HepG2 (cell line): Measurements from ENCODE around the gene EEF2. TPM values are rescaled to one million over a fixed set of nuclear protein-coding genes. Genes with fewer than 3 reads are reported as not detected.

ENCODE experiments used
- CENPT ChIP-seq: sonication (generic); formaldehyde crosslinking; IDR thresholded peaks from 2 replicates; pipeline ENCODE4 v1.8.0; 2022; ENCODE audit warnings: low read depth, mild to moderate bottlenecking, moderate library complexity, missing genetic modification reagents
- DMAP1 ChIP-seq: IDR thresholded peaks from 2 replicates; pipeline ENCODE4 v1.6.1; 2016
- GLI4 ChIP-seq: sonication (generic); formaldehyde crosslinking; IDR thresholded peaks from 2 replicates; pipeline ENCODE4 v1.5.1; 2020; ENCODE audit warnings: missing genetic modification reagents, mild to moderate bottlenecking, moderate library complexity, borderline replicate concordance
- IRF1 ChIP-seq: sonication (generic); formaldehyde crosslinking; IDR thresholded peaks from 2 replicates; pipeline ENCODE4 v1.4.0; 2020; ENCODE audit warnings: low read depth, mild to moderate bottlenecking, missing genetic modification reagents
- JARID2 ChIP-seq: sonication (generic); formaldehyde crosslinking; IDR thresholded peaks from 2 replicates; pipeline ENCODE4 v1.8.1; 2023; ENCODE audit warnings: missing genetic modification reagents, inconsistent platforms; ENCODE audit not compliant: insufficient replicate concordance
- TRAFD1 ChIP-seq: sonication (generic); formaldehyde crosslinking; IDR thresholded peaks from 2 replicates; pipeline ENCODE4 v1.5.1; 2020; ENCODE audit warnings: missing genetic modification reagents, mild to moderate bottlenecking, borderline replicate concordance
- ZKSCAN1 ChIP-seq: fragments of 150-350 bp; IDR thresholded peaks from 2 replicates; pipeline ENCODE4 v1.6.1; 2014; ENCODE audit warnings: low read length
- ZNF121 ChIP-seq: sonication (generic); formaldehyde crosslinking; IDR thresholded peaks from 2 replicates; pipeline ENCODE4 v1.5.0; 2020; ENCODE audit warnings: mild to moderate bottlenecking, missing genetic modification reagents
- ZNF317 ChIP-seq: sonication (generic); formaldehyde crosslinking; IDR thresholded peaks from 2 replicates; pipeline ENCODE4 v1.5.0; 2020; ENCODE audit warnings: mild to moderate bottlenecking, missing genetic modification reagents
- ZNF431 ChIP-seq: sonication (generic); formaldehyde crosslinking; IDR thresholded peaks from 2 replicates; pipeline ENCODE4 v1.9.0; 2022; ENCODE audit warnings: missing genetic modification reagents, low read depth, mild to moderate bottlenecking, borderline replicate concordance
- ZNF570 ChIP-seq: sonication (generic); formaldehyde crosslinking; IDR thresholded peaks from 2 replicates; pipeline ENCODE4 v1.4.0; 2020; ENCODE audit warnings: mild to moderate bottlenecking, missing genetic modification reagents, borderline replicate concordance
- ZNF572 ChIP-seq: sonication (generic); formaldehyde crosslinking; IDR thresholded peaks from 2 replicates; pipeline ENCODE4 v1.5.1; 2020; ENCODE audit warnings: mild to moderate bottlenecking, missing genetic modification reagents
- ZNF580 ChIP-seq: IDR thresholded peaks from 2 replicates; pipeline ENCODE4 v1.6.1; 2016; ENCODE audit warnings: low read depth, borderline replicate concordance
- polyA plus RNA-seq, 8 experiments: library from polyadenylated mRNA; depleted of rRNA in 3 of 8; stranded (reverse) in 7 of 8; unstranded in 1 of 8; fragments of >200 nt; fragmentation: Illumina TruSeq in 4 of 8; extraction: Trizol in 4 of 8; gene quantifications; 2 replicates each; pipeline versions ENCODE4 v1.2.1 to v1.2.3, GENCODE V29; 2011 to 2016; ENCODE audit warnings: low read depth in 4 of 8, missing spikeins in 1 of 8, mixed read lengths in 1 of 8; ENCODE audit not compliant: insufficient read depth in 1 of 8
- total RNA-seq, 5 experiments: library from RNA; depleted of rRNA; stranded (reverse); fragments of >200 nt; fragmentation: Illumina TruSeq; extraction: Trizol; gene quantifications; 2 replicates each; pipeline ENCODE4 v1.2.3, GENCODE V29; 2016; ENCODE audit warnings: low read depth in 1 of 5
- TF ChIP-seq, protein P1 (sequence below): sonication (generic); formaldehyde crosslinking; IDR thresholded peaks from 2 replicates; pipeline ENCODE4 v1.4.0; 2020; ENCODE audit warnings: missing genetic modification reagents, low read depth, mild to moderate bottlenecking, borderline replicate concordance
- TF ChIP-seq, protein P2 (sequence below): sonication (generic); formaldehyde crosslinking; IDR thresholded peaks from 2 replicates; pipeline ENCODE4 v1.4.0; 2020; ENCODE audit warnings: mild to moderate bottlenecking, missing genetic modification reagents
- TF ChIP-seq, protein P3 (sequence below): sonication (generic); formaldehyde crosslinking; IDR thresholded peaks from 2 replicates; pipeline ENCODE4 v1.4.0; 2020; ENCODE audit warnings: mild to moderate bottlenecking, missing genetic modification reagents
- TF ChIP-seq, protein P4 (sequence below): fragments of 450-650 bp; IDR thresholded peaks from 2 replicates; pipeline ENCODE4 v1.6.1; 2017
- TF ChIP-seq, protein P5 (sequence below): sonication (generic); formaldehyde crosslinking; IDR thresholded peaks from 2 replicates; pipeline ENCODE4 v1.4.0; 2020; ENCODE audit warnings: missing genetic modification reagents; ENCODE audit errors: not compliant biosample characterization
- TF ChIP-seq, protein P6 (sequence below): sonication (generic); formaldehyde crosslinking; IDR thresholded peaks from 2 replicates; pipeline ENCODE4 v1.4.0; 2020; ENCODE audit warnings: missing genetic modification reagents, mild to moderate bottlenecking, borderline replicate concordance

EEF2 gene
- total and polyA plus RNA-seq, 2 of the 13 experiments (the other 11 are each of a cell fraction or from before 2014, with no cell fraction given), result 1,441 to 1,777 TPM

DNA sequence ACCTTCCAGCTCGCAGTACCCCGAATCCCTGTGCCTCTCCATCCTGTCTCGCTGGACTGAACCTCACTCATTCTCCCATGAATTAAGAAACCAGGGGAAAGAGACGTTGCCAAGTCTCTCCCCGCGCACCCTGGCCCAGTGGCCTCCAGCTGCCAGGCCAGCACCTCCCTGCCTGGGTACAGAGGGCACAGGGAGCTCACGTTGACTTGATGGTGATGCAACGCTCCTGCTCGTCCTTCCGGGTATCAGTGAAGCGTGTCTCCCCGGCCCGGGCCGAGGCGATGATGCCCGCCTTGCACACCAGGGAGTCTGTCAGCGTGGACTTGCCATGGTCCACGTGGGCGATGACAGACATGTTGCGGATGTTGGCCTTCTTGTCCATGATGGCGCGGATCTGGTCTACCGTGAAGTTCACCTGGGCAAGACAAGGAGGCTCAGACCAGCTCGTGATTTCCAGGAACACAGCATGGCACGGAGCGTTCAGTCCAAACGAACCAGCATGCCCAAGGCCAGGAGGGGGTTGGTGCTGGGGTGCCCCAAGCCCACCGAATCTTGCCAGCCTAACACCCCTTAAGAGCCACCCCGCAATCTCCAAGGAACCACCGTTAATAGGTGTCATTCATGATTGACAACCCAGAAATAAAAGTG, 1.2 kb downstream of the EEF2 start (continued):
- TF ChIP-seq, protein P1, sequence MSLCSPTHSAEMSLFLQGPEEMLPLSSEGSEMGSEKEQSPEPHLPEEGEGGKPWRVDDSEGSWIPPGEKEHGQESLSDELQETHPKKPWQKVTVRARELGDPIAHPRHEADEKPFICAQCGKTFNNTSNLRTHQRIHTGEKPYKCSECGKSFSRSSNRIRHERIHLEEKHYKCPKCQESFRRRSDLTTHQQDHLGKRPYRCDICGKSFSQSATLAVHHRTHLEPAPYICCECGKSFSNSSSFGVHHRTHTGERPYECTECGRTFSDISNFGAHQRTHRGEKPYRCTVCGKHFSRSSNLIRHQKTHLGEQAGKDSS (CRISPR knock-in tag), result no peak
- no peak for TF ChIP-seq TRAFD1 (CRISPR knock-in tag)
- TF ChIP-seq IRF1, result no peak
- no peak for TF ChIP-seq ZNF572 (CRISPR knock-in tag)
- no peak for TF ChIP-seq ZNF317 (CRISPR knock-in tag)
- TF ChIP-seq, protein P2, sequence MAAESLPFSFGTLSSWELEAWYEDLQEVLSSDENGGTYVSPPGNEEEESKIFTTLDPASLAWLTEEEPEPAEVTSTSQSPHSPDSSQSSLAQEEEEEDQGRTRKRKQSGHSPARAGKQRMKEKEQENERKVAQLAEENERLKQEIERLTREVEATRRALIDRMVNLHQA (CRISPR knock-in tag), result no peak
- TF ChIP-seq JARID2 (CRISPR knock-in tag), result no peak
- TF ChIP-seq ZNF121 (CRISPR knock-in tag), result no peak
- TF ChIP-seq, protein P3, sequence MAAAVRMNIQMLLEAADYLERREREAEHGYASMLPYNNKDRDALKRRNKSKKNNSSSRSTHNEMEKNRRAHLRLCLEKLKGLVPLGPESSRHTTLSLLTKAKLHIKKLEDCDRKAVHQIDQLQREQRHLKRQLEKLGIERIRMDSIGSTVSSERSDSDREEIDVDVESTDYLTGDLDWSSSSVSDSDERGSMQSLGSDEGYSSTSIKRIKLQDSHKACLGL, result peak; percentile 83; the same call in 1 of the 2 replicates
- TF ChIP-seq ZNF580 (CRISPR knock-in tag), result no peak
- TF ChIP-seq, protein P4, sequence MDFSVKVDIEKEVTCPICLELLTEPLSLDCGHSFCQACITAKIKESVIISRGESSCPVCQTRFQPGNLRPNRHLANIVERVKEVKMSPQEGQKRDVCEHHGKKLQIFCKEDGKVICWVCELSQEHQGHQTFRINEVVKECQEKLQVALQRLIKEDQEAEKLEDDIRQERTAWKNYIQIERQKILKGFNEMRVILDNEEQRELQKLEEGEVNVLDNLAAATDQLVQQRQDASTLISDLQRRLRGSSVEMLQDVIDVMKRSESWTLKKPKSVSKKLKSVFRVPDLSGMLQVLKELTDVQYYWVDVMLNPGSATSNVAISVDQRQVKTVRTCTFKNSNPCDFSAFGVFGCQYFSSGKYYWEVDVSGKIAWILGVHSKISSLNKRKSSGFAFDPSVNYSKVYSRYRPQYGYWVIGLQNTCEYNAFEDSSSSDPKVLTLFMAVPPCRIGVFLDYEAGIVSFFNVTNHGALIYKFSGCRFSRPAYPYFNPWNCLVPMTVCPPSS, result no peak
- TF ChIP-seq ZKSCAN1, result no peak
- TF ChIP-seq, protein P5, sequence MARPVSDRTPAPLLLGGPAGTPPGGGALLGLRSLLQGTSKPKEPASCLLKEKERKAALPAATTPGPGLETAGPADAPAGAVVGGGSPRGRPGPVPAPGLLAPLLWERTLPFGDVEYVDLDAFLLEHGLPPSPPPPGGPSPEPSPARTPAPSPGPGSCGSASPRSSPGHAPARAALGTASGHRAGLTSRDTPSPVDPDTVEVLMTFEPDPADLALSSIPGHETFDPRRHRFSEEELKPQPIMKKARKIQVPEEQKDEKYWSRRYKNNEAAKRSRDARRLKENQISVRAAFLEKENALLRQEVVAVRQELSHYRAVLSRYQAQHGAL (CRISPR knock-in tag), result no peak
- TF ChIP-seq DMAP1 (CRISPR knock-in tag), result no peak
- no peak for TF ChIP-seq ZNF431 (CRISPR knock-in tag)
- no peak for TF ChIP-seq GLI4
- TF ChIP-seq CENPT, result no peak
- no peak for TF ChIP-seq ZNF570 (CRISPR knock-in tag)
- TF ChIP-seq, protein P6, sequence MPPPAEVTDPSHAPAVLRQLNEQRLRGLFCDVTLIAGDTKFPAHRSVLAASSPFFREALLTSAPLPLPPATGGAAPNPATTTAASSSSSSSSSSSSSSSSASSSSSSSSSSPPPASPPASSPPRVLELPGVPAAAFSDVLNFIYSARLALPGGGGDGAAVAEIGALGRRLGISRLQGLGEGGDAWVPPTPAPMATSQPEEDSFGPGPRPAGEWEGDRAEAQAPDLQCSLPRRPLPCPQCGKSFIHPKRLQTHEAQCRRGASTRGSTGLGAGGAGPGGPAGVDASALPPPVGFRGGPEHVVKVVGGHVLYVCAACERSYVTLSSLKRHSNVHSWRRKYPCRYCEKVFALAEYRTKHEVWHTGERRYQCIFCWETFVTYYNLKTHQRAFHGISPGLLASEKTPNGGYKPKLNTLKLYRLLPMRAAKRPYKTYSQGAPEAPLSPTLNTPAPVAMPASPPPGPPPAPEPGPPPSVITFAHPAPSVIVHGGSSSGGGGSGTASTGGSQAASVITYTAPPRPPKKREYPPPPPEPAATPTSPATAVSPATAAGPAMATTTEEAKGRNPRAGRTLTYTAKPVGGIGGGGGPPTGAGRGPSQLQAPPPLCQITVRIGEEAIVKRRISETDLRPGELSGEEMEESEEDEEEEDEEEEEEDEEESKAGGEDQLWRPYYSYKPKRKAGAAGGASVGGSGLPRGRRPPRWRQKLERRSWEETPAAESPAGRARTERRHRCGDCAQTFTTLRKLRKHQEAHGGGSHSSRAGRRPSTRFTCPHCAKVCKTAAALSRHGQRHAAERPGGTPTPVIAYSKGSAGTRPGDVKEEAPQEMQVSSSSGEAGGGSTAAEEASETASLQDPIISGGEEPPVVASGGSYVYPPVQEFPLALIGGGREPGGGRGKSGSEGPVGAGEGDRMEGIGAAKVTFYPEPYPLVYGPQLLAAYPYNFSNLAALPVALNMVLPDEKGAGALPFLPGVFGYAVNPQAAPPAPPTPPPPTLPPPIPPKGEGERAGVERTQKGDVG (CRISPR knock-in tag), result no peak
